Fibroblast of pulmonary artery (primary cell): ENCODE measurements around the gene CHN1.

Experiments used
- DNase-seq: peaks from one replicate; pipeline ENCODE4 v3.0.0-alpha.2; 2010; ENCODE audit warnings: low read depth
- H3K4me3 ChIP-seq: replicated peaks from 2 replicates; pipeline ENCODE4 v1.5.1; 2011; ENCODE audit warnings: low read depth, mild to moderate bottlenecking, control low read depth, low read length, moderate library complexity
- TF ChIP-seq, protein P1 (sequence below): IDR thresholded peaks from 2 replicates; pipeline ENCODE4 v1.5.1; 2011; ENCODE audit warnings: mild to moderate bottlenecking, control low read depth, low read length, inconsistent platforms; ENCODE audit errors: missing control alignments

CHN1 gene

DNA sequence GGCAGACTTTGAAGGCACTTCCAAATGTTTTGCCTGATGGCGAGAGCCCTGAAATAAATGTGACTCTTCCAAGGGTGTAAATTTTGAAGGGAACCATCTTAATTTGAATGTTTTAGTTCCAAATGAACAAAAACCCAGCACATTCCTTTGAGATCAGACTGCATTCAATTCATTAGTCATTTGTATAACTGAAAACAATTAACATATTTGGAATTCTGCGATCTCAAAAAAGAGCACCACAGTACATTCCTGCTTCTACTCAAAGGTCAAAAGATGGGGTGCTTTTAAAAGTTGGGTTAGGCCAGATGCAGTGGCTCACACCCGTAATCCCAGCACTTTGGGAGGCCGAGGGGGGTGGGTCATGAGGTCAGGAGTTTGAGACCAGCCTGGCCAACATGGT, 202.7 kb downstream of the CHN1 start:
- TF ChIP-seq, protein P1, sequence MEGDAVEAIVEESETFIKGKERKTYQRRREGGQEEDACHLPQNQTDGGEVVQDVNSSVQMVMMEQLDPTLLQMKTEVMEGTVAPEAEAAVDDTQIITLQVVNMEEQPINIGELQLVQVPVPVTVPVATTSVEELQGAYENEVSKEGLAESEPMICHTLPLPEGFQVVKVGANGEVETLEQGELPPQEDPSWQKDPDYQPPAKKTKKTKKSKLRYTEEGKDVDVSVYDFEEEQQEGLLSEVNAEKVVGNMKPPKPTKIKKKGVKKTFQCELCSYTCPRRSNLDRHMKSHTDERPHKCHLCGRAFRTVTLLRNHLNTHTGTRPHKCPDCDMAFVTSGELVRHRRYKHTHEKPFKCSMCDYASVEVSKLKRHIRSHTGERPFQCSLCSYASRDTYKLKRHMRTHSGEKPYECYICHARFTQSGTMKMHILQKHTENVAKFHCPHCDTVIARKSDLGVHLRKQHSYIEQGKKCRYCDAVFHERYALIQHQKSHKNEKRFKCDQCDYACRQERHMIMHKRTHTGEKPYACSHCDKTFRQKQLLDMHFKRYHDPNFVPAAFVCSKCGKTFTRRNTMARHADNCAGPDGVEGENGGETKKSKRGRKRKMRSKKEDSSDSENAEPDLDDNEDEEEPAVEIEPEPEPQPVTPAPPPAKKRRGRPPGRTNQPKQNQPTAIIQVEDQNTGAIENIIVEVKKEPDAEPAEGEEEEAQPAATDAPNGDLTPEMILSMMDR: no peak
- DNase-seq: no peak
- no peak overlapping the region for H3K4me3 ChIP-seq

DNA sequence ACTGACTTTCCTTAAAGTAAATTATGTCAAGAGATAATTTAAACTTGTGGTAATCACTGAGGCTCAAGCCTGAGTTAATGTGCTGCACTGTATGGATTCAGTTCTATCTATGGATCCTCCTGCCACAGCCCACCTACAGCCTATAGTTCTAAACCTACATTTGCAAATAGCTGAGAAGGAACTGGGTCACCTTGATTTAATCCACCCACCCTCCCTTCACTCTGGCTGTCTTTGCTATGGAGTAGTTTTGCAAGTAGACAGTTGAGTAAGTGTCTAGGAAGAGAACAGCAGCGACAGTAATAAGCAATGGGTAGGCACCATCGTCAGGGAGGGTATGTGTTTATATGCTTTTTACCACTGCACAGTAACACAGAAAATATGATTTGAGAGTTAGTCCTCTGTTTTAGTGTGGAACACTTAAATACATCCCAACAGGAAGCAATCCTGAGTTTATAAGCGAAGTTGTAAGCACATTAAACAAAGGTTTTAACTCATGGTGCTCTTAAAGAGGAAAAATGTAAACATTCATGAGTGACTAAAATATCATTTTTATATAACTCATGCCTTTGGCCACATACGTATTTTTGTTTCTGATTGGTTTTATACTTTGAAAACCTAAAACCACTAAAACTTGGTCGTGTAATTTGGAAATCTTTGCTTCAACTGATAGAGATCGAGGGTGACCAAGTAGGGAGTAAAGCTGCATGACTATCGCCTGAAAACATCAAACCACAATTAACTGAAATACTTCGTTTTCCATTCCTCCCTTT, 204.6 kb downstream of the CHN1 start:
- no peak overlapping the region for H3K4me3 ChIP-seq
- TF ChIP-seq, protein P1: no peak
- DNase-seq: no peak

DNA sequence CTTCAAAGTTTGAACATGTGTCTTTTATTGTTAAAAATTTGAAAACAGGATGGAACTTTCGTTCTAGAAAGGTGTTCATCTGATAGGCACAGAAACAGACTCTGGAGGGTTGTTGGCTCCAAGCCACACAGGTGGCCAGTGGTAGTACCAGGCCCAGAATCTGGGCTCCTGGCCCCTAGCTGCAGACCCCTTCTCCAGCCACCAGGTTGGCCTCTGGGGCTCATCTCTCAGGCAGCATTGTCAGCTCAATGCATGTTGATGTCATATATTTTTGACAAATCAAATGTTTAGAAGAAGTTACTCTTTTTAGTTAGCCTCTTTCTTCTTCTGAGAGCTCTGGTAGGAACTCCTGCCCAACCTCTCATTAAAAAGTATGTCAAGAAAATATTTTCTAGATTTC, 206.4 kb downstream of the CHN1 start:
- no peak overlapping the region for H3K4me3 ChIP-seq

GRCh38 chr2:174797781-174798276, 207.4 kb downstream of the CHN1 start:
- no peak overlapping the region for H3K4me3 ChIP-seq
- DNase-seq: no peak
- TF ChIP-seq, protein P1: no peak

More for the DNA sequence above, 206.4 kb downstream of the CHN1 start:
- DNase-seq: no peak
- TF ChIP-seq, protein P1: no peak

DNA sequence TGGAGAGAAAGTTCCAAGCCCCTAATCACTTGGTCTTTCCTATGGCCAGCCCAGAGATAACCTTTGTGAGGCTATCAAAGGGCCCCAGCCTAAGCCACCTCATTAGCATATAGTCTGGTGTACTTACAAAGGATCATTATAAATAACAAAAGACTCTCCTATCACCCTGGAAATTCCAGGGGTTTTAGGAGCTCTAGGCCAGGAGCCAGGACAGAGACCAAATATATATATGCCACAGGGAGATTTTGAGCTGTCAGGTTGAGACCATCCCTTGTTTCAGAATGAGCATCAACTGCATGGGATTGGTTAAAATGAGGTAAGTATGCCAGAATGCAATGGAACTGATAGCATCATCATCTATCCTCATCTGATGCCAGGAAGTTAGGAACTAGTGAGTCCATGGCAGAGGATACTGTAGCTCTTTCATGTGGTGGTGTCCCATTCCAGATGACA, 208.8 kb downstream of the CHN1 start:
- DNase-seq: no peak
- no peak overlapping the region for H3K4me3 ChIP-seq
- TF ChIP-seq, protein P1: no peak

DNA sequence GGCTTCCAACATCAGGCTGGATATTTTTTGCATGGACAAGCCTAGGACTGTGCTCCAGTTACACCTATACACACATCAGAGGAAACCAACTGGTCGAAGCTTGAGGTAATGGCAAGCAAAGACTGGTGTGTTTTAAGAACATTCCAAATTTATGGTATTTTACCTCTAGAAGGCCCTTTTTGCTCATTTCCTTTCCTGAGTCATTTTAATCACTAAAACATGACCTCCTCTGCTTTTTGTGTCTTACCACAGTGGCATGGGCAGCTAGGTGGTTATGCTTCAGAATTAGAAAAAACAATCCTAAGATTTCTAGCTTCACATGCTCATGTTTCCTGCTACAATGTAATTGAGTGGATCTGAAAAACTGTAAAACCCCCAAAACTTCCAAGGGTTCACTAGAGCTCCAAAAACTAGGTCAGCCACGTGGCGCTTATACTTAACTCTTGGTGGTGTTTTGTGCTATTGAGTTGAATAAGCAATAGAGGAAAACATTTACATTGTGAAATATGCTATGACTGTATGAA, 210.3 kb downstream of the CHN1 start:
- TF ChIP-seq, protein P1: no peak
- DNase-seq: no peak
- H3K4me3 ChIP-seq: no peak overlapping the region
